ENCODE measurements around the gene TMEM181.

DNA sequence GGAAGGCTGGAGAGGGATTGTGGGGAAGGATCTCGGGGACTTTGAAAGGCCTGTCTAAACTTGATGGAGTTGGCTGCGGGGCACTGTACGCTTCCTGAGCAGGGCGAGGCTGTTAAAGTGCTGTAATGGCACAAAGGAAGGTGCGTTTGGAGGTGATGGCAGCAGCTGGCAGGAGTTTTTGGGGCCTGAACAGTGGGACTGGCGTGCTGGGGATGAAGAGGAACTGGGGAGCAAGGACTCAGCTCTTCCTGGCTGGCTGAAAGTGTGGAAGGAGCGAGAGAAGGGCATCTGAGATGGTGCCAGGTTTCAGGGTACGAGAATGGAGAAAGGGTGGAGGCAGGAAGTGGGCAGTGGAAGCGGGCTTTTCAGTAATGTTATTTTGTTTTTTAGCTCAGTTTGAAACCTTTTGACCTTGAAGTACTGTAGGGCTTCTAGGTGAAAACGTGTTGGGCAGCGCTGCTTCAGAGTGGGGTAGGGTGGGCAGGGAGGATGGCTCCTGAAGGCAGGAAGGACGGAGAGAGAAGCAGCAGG, 8.0 kb downstream of the TMEM181 start:
- TF ChIP-seq, protein P1, sequence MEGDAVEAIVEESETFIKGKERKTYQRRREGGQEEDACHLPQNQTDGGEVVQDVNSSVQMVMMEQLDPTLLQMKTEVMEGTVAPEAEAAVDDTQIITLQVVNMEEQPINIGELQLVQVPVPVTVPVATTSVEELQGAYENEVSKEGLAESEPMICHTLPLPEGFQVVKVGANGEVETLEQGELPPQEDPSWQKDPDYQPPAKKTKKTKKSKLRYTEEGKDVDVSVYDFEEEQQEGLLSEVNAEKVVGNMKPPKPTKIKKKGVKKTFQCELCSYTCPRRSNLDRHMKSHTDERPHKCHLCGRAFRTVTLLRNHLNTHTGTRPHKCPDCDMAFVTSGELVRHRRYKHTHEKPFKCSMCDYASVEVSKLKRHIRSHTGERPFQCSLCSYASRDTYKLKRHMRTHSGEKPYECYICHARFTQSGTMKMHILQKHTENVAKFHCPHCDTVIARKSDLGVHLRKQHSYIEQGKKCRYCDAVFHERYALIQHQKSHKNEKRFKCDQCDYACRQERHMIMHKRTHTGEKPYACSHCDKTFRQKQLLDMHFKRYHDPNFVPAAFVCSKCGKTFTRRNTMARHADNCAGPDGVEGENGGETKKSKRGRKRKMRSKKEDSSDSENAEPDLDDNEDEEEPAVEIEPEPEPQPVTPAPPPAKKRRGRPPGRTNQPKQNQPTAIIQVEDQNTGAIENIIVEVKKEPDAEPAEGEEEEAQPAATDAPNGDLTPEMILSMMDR (IDR thresholded peaks at IDR 0.05; ENCODE audit: insufficient read depth, low read length, poor library complexity, severe bottlenecking): no peak
- no peak for TF ChIP-seq EZH2phosphoT487 (conservative IDR thresholded peaks at IDR 0.05; ENCODE audit: low read length)

Measured in SU-DHL-6 (cell line).